Neutrophil (primary cell): ENCODE measurements around the gene STK11.

Experiments
- H3K27ac ChIP-seq: fragments of 200-600 bp; sonication (generic); 2 replicates; pipeline ENCODE4 v1.5.1; 2016; ENCODE audit warnings: mild to moderate bottlenecking, moderate library complexity
- H3K27me3 ChIP-seq: fragments of 200-600 bp; sonication (generic); 2 replicates; pipeline ENCODE4 v1.6.0; 2016; ENCODE audit warnings: mild to moderate bottlenecking
- H3K36me3 ChIP-seq: fragments of 200-600 bp; sonication (generic); 2 replicates; pipeline ENCODE4 v1.5.1; 2017
- H3K4me1 ChIP-seq, 2 experiments: fragments of 200-600 bp in 1 of 2; sonication (generic) in 1 of 2; 1 replicate in 1 of 2; 2 replicates in 1 of 2; pipeline versions ENCODE4 v1.5.1 to v1.6.1; 2013 to 2016; ENCODE audit warnings: low read depth in 1 of 2, low read length in 1 of 2, mild to moderate bottlenecking in 1 of 2, moderate library complexity in 1 of 2; ENCODE audit not compliant: control insufficient read depth in 1 of 2, insufficient read depth in 1 of 2
- H3K4me3 ChIP-seq, 2 experiments: fragments of 200-600 bp in 1 of 2; sonication (generic) in 1 of 2; 1 replicate in 1 of 2; 2 replicates in 1 of 2; pipeline ENCODE4 v1.5.1; 2013 to 2016; ENCODE audit warnings: low read depth in 1 of 2, low read length in 1 of 2, mild to moderate bottlenecking in 1 of 2, moderate library complexity in 1 of 2
- H3K9me3 ChIP-seq: fragments of 200-600 bp; sonication (generic); 2 replicates; pipeline ENCODE4 v1.5.1; 2016
- TF ChIP-seq, protein P1 (sequence below): fragments of 200-600 bp; sonication (generic); IDR thresholded peaks from 2 replicates; pipeline ENCODE4 v1.5.1; 2016; ENCODE audit warnings: antibody characterized with exemption

The STK11 gene

DNA sequence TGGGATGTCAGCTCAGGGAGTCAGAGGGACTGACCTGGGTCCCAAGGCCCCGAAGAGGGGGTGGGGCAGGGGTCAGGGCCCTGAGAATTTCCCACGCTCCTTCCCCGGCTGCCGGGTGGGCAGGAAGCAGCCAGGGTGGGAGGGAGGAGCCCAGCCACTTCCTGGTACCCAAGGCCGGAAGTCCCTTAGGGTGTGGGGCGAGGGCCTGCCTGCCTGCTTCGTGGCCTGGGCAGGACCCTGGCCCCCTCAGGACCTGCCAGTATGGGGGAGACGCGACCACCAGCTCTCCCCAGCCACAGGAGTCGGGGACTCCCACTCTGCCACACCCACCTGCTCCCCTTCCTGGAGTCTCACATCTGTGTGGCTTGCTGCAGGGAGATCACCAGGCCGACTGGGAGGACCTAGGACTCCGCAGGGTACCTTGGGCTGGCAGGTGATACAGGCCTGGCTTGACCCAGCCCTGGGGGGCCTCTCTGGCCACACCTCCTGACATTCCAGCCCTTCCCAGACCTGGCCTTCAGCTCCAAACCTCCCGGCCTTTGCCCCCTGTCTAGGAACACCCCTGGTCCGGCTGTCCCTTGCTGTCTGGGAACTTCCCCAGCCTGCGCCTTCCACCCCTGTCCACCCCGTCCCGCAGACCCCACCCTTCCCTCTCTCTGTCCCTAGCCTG, 53.8 kb downstream of the STK11 start:
- peak overlapping the region; percentile 71 to 72 for H3K4me3 ChIP-seq
- H3K27me3 ChIP-seq, result no peaks in the 10 kb centered on the region
- H3K9me3 ChIP-seq, result peaks cover 10% of the 10 kb centered on the region
- TF ChIP-seq, protein P1, sequence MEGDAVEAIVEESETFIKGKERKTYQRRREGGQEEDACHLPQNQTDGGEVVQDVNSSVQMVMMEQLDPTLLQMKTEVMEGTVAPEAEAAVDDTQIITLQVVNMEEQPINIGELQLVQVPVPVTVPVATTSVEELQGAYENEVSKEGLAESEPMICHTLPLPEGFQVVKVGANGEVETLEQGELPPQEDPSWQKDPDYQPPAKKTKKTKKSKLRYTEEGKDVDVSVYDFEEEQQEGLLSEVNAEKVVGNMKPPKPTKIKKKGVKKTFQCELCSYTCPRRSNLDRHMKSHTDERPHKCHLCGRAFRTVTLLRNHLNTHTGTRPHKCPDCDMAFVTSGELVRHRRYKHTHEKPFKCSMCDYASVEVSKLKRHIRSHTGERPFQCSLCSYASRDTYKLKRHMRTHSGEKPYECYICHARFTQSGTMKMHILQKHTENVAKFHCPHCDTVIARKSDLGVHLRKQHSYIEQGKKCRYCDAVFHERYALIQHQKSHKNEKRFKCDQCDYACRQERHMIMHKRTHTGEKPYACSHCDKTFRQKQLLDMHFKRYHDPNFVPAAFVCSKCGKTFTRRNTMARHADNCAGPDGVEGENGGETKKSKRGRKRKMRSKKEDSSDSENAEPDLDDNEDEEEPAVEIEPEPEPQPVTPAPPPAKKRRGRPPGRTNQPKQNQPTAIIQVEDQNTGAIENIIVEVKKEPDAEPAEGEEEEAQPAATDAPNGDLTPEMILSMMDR, result no peak
- H3K4me1 ChIP-seq, result peaks cover 82 to 91% of the 10 kb centered on the region in 2 experiments
- peak overlapping the region; percentile 100 for H3K27ac ChIP-seq
- H3K36me3 ChIP-seq, result peaks cover 54% of the 10 kb centered on the region

DNA sequence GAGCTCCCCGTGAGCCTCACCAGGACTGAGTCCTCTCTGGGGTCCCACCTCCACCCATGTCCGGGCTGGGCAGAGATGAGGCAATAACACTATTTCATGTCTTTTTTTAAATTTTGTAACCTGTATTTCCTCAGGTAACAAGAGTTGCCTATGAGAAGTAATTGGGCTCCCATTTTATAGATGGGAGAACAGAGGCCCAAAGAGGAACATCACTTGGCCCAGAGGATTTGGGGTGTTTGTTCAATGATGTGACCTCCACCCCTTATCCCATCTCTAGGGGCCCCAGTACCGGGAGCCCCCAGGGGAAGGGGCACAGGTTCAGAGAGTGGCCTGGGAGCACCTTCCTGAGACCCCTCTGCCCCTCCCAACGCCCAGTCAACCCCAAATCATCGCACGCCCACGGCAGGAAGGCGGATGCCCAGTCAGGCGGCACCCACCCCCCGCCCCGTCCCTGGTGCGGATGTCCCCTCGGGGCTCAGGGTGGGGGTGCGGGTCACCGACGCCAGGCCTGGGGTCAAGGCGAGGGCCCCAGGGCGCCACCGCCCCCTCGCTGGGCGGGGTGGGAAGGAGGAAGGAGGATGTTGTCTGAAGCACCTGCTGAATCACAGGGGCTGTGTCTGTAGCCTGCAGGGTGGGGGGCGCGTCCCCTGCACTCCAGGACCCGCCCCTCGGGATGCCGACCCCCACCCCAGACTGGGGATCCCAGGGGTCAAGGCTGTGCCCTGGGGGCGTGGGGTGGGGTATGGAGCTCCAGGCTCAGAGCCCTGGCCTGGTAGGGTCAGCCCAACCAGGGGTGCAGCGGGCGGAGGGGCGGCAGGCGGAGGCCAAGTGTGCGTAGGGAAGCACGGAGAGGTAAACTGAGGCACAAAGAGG, 54.5 kb downstream of the STK11 start:
- peaks cover 49% of the 10 kb centered on the region for H3K36me3 ChIP-seq
- peaks cover 82 to 86% of the 10 kb centered on the region in 2 experiments for H3K4me1 ChIP-seq
- TF ChIP-seq, protein P1, result no peak
- H3K27ac ChIP-seq, result peak overlapping the region; percentile 100
- H3K4me3 ChIP-seq, result peak overlapping the region; percentile 71 to 72
- peaks cover 3% of the 10 kb centered on the region for H3K9me3 ChIP-seq
- H3K27me3 ChIP-seq, result no peaks in the 10 kb centered on the region

DNA sequence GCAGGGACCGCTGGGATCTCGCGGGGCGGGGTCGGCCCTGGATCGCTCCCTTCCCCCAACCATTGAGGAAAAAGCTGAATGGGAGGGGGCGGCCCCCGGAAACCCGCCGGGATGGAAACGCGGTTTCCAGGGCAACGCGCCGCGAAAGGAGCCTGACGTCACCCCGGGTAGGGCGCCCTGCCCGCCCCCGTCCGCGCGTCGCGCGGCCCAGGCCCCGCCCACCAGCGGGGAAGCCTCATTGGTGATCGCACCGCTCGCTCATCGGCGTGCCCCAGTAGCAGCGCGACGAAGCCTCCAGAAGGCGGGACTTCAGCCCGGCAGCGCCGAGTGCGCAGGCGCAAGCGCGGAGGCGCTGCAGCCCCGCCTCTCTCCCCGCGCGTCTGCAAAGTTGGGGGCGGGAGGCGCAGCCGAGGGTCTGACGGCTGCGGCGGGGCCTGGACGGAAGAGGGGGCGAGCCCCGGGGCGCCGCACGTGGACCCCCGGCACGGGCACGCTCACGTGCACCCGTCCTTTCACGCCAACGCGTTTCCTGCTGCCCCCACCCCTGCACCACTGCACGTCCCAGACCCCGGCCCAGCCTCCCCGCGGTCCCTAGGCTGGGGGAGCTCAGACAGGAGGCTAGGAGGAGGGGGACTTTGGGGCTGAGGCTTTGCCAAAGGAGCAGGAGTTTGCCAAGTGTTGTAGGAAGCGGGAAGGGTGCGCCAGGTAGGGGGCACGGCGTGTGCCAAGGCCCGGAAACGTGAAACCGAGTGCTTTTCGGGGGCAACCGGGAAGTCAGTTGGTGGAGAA, 55.4 kb downstream of the STK11 start:
- Histone ChIP-seq H3K4me1 (peaks cover 82 to 86% of the 10 kb centered on the region in 2 experiments), H3K36me3 (peaks cover 43% of the 10 kb centered on the region), H3K4me3 (peak overlapping the region; percentile 71 to 72)

DNA sequence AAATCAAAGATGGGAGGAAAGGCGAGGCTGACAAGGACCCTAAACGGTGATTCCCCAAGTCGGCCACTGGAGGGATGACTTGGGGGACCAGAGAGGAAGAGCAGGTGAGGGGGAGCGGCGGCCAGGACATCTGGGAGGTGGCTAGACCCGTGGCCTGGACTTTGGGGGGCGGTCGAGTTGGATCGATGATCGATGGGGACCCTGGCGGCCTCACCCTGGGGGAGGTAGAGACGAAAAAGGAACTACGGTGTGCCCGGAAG, 55.9 kb downstream of the STK11 start:
- Histone ChIP-seq H3K4me3 (peak overlapping the region; percentile 71 to 72), H3K27me3 (no peaks in the 10 kb centered on the region), H3K4me1 (peaks cover 86% of the 10 kb centered on the region in 2 experiments), H3K9me3 (no peaks in the 10 kb centered on the region), H3K36me3 (peaks cover 37% of the 10 kb centered on the region), H3K27ac (peak overlapping the region; percentile 100)
- TF ChIP-seq, protein P1, result peak; percentile 41

More for the DNA sequence above, 55.4 kb downstream of the STK11 start:
- Histone ChIP-seq H3K27me3 (no peaks in the 10 kb centered on the region), H3K9me3 (no peaks in the 10 kb centered on the region), H3K27ac (peak overlapping the region; percentile 100)
- TF ChIP-seq, protein P1, result no peak

DNA sequence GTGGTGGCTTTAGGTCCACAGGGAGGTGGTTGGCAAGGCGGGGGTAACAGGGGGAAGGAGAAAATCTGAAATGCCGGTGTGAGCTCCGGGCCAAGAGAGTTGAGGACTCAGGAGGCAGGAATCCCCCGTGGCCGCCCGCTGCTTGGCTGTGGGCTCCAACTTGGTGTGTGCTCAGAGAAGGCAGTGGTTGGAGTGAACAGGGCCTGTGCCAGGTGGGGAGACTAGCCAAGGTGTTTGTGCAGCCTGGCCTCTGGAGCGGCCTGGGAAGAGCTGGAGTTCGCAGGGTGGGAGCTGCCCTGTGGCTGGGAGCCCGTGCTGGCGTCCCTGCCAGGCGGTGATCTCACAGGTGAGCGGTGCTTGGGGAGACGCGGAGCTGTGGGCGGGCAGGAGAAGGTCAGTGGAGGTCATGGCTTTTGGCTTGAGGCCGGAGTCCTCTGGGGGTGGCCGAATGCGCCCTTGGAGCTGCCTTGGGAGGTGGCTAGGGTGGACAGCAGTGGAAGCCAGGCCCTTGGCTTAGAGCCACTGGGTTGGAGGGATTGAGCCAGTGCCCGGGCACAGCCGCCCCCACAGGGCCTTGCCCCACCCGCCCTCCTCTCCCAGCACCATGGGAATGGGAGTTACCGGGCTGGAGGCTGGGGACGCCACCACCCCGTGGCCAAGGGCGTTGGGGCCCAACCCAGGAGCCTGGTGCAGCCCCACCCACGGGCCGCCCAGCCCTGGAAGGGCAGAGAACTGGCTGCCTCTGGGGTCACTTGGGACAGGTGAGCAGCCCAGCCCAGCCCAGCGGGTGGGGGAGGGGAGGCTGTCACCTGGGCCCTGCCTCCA, 56.4 kb downstream of the STK11 start:
- Histone ChIP-seq H3K4me3 (peak overlapping the region; percentile 71 to 72), H3K9me3 (no peaks in the 10 kb centered on the region), H3K27me3 (no peaks in the 10 kb centered on the region), H3K36me3 (peaks cover 32% of the 10 kb centered on the region), H3K27ac (peak overlapping the region; percentile 100), H3K4me1 (peaks cover 81 to 86% of the 10 kb centered on the region in 2 experiments)
- TF ChIP-seq, protein P1, result no peak
